HepG2 (cell line): ENCODE measurements around the gene MSI2. TPM values are rescaled to one million over a fixed set of nuclear protein-coding genes. Genes with fewer than 3 reads are reported as not detected.
A peak's percentile ranks its signal among the peaks of the same experiment; 100 is the strongest.

Source experiments
- ATF5 ChIP-seq: sonication (generic); formaldehyde crosslinking; IDR thresholded peaks from 2 replicates; pipeline ENCODE4 v1.4.0; 2020; ENCODE audit warnings: mild to moderate bottlenecking, low read depth, missing genetic modification reagents
- BCL6 ChIP-seq: IDR thresholded peaks from 2 replicates; pipeline ENCODE4 v1.6.1; 2016; ENCODE audit warnings: missing genetic modification reagents, missing compliant biosample characterization
- CBFB ChIP-seq: sonication (generic); formaldehyde crosslinking; IDR thresholded peaks from 2 replicates; pipeline ENCODE4 v1.4.0; 2020; ENCODE audit warnings: missing genetic modification reagents
- DNMT3B ChIP-seq: conservative IDR thresholded peaks from 2 replicates; pipeline ENCODE4 v1.6.1; 2016; ENCODE audit warnings: missing biosample characterization, control low read depth
- DR1 ChIP-seq: sonication (generic); formaldehyde crosslinking; IDR thresholded peaks from 2 replicates; pipeline ENCODE4 v1.8.0; 2021; ENCODE audit warnings: mild to moderate bottlenecking, missing genetic modification reagents, inconsistent platforms
- ELK4 ChIP-seq: sonication (generic); formaldehyde crosslinking; IDR thresholded peaks from 2 replicates; pipeline ENCODE4 v1.9.0; 2021; ENCODE audit warnings: missing genetic modification reagents, borderline replicate concordance
- ERF ChIP-seq: IDR thresholded peaks from 2 replicates; pipeline ENCODE4 v1.6.1; 2018; ENCODE audit warnings: missing biosample characterization, missing genetic modification reagents
- HOXD1 ChIP-seq: sonication (generic); formaldehyde crosslinking; IDR thresholded peaks from 2 replicates; pipeline ENCODE4 v1.5.0; 2020; ENCODE audit warnings: missing genetic modification reagents
- IKZF1 ChIP-seq: fragments of 450-650 bp; IDR thresholded peaks from 2 replicates; pipeline ENCODE4 v1.7.1; 2016
- IRX3 ChIP-seq: sonication (generic); formaldehyde crosslinking; IDR thresholded peaks from 2 replicates; pipeline ENCODE4 v1.8.1; 2023; ENCODE audit warnings: mild to moderate bottlenecking, low read depth, missing genetic modification reagents, borderline replicate concordance
- KDM5A ChIP-seq: fragments of 200-600 bp; sonication (generic); IDR thresholded peaks from 2 replicates; pipeline ENCODE4 v1.7.0; 2018; ENCODE audit warnings: antibody characterized with exemption, mild to moderate bottlenecking, low read length, borderline replicate concordance
- LBX2 ChIP-seq: sonication (generic); formaldehyde crosslinking; IDR thresholded peaks from 2 replicates; pipeline ENCODE4 v1.5.0; 2020; ENCODE audit warnings: missing genetic modification reagents, mild to moderate bottlenecking, borderline replicate concordance
- MLX ChIP-seq: IDR thresholded peaks from 2 replicates; pipeline ENCODE4 v1.6.1; 2016
- NFYB ChIP-seq: sonication (generic); formaldehyde crosslinking; IDR thresholded peaks from 2 replicates; pipeline ENCODE4 v1.4.0; 2020; ENCODE audit warnings: missing genetic modification reagents
- NR2F2 ChIP-seq: IDR thresholded peaks from 2 replicates; pipeline ENCODE4 v1.6.1; 2012; ENCODE audit warnings: low read depth, inconsistent platforms, borderline replicate concordance
- PHF21A ChIP-seq: sonication (generic); formaldehyde crosslinking; IDR thresholded peaks from 2 replicates; pipeline ENCODE4 v1.5.0; 2020; ENCODE audit warnings: mild to moderate bottlenecking, missing genetic modification reagents
- PLSCR1 ChIP-seq: sonication (generic); formaldehyde crosslinking; IDR thresholded peaks from 2 replicates; pipeline ENCODE4 v1.5.0; 2020; ENCODE audit warnings: missing genetic modification reagents, mild to moderate bottlenecking, borderline replicate concordance
- POLR2G ChIP-seq: fragments of 200-400 bp; formaldehyde crosslinking; IDR thresholded peaks from 2 replicates; pipeline ENCODE4 v1.6.1; 2018; ENCODE audit warnings: mild to moderate bottlenecking, low read depth, low read length, moderate library complexity
- RFX5 ChIP-seq: IDR thresholded peaks from 2 replicates; pipeline ENCODE4 v1.6.1; 2011; ENCODE audit warnings: low read depth, low read length, improper control_type of control experiment
- SIN3B ChIP-seq: fragments of 150-350 bp; IDR thresholded peaks from 2 replicates; pipeline ENCODE4 v1.6.1; 2014; ENCODE audit warnings: low read length
- TFDP2 ChIP-seq: sonication (generic); formaldehyde crosslinking; IDR thresholded peaks from 2 replicates; pipeline ENCODE4 v1.4.0; 2020; ENCODE audit warnings: missing genetic modification reagents
- ZBTB44 ChIP-seq: sonication (generic); formaldehyde crosslinking; IDR thresholded peaks from 2 replicates; pipeline ENCODE4 v1.4.0; 2020; ENCODE audit warnings: missing genetic modification reagents
- ZNF558 ChIP-seq: sonication (generic); formaldehyde crosslinking; IDR thresholded peaks from 2 replicates; pipeline ENCODE4 v1.9.0; 2022; ENCODE audit warnings: mild to moderate bottlenecking, missing genetic modification reagents, borderline replicate concordance
- ZNF839 ChIP-seq: sonication (generic); formaldehyde crosslinking; IDR thresholded peaks from 2 replicates; pipeline ENCODE4 v1.4.0; 2020; ENCODE audit warnings: missing genetic modification reagents, mild to moderate bottlenecking, borderline replicate concordance
- polyA plus RNA-seq, 8 experiments: library from polyadenylated mRNA; depleted of rRNA in 3 of 8; stranded (reverse) in 7 of 8; unstranded in 1 of 8; fragments of >200 nt; fragmentation: Illumina TruSeq in 4 of 8; extraction: Trizol in 4 of 8; gene quantifications; 2 replicates each; pipeline versions ENCODE4 v1.2.1 to v1.2.3, GENCODE V29; 2011 to 2016; ENCODE audit warnings: low read depth in 4 of 8, missing spikeins in 1 of 8, mixed read lengths in 1 of 8; ENCODE audit not compliant: insufficient read depth in 1 of 8
- total RNA-seq, 5 experiments: library from RNA; depleted of rRNA; stranded (reverse); fragments of >200 nt; fragmentation: Illumina TruSeq; extraction: Trizol; gene quantifications; 2 replicates each; pipeline ENCODE4 v1.2.3, GENCODE V29; 2016; ENCODE audit warnings: low read depth in 1 of 5

MSI2 gene
- total and polyA plus RNA-seq, 2 of the 13 experiments (the other 11 are each of a cell fraction or from before 2014, with no cell fraction given): 77.5 to 78.4 TPM

GRCh38 chr17:57413848-57414651 lies 157.7 kb downstream of the MSI2 start (continued):
- TF ChIP-seq MLX (CRISPR knock-in tag): peak; percentile 87; the same call in 1 of the 2 replicates
- no peak; the same call in 1 of the 2 replicates for TF ChIP-seq ZNF558 (CRISPR knock-in tag)
- TF ChIP-seq ATF5 (CRISPR knock-in tag): no peak
- peak; percentile 79; the same call in 1 of the 2 replicates for TF ChIP-seq DNMT3B (CRISPR knock-in tag)
- no peak for TF ChIP-seq ZBTB44 (CRISPR knock-in tag)
- peak; percentile 32; the same call in 1 of the 2 replicates for TF ChIP-seq NFYB (CRISPR knock-in tag)
- TF ChIP-seq IRX3 (CRISPR knock-in tag): 0 out of 2 replicates have a peak, but pooled peaks have one; percentile 62
- TF ChIP-seq PHF21A (CRISPR knock-in tag): peak; percentile 97
- no peak for TF ChIP-seq LBX2 (CRISPR knock-in tag)
- TF ChIP-seq ZNF839 (CRISPR knock-in tag): no peak
- TF ChIP-seq IKZF1: no peak
- TF ChIP-seq DR1: no peak
- TF ChIP-seq CBFB (CRISPR knock-in tag): peak; percentile 66; the same call in 1 of the 2 replicates
- TF ChIP-seq KDM5A: peak; percentile 34; the same call in 1 of the 2 replicates
- TF ChIP-seq BCL6 (CRISPR knock-in tag): peak; percentile 93
- no peak for TF ChIP-seq SIN3B
- no peak for TF ChIP-seq RFX5
- peak; percentile 79; the same call in 1 of the 2 replicates for TF ChIP-seq HOXD1 (CRISPR knock-in tag)
- peak; percentile 98 for TF ChIP-seq ERF (CRISPR knock-in tag)
- TF ChIP-seq PLSCR1 (CRISPR knock-in tag): no peak
- TF ChIP-seq ELK4 (CRISPR knock-in tag): no peak
- no peak for TF ChIP-seq POLR2G
- TF ChIP-seq TFDP2 (CRISPR knock-in tag): peak; percentile 64; the same call in 1 of the 2 replicates
- peak; percentile 91; the same call in 1 of the 2 replicates for TF ChIP-seq NR2F2
